Testis (tissue), 2 donors: ENCODE data around the gene SASS6.

Experiments
- POLR2A ChIP-seq: fragments of 450-650 bp; IDR thresholded peaks from one replicate; pipeline ENCODE4 v1.6.1; 2017; ENCODE audit warnings: antibody characterized with exemption, mild to moderate bottlenecking, moderate library complexity
- TF ChIP-seq, protein P1 (sequence below), 3 experiments: fragments of 450-650 bp in 2 of 3; fragments of 200-600 bp in 1 of 3; sonication (generic) in 1 of 3; IDR thresholded peaks; one replicate each; pipeline ENCODE4 v1.5.1; 2016 to 2019; ENCODE audit warnings: antibody characterized with exemption in 3 of 3, mild to moderate bottlenecking in 2 of 3, moderate library complexity in 1 of 3

GRCh38 chr1:100065183-100065968 is 67.4 kb downstream of the SASS6 start:
- TF ChIP-seq, protein P1, sequence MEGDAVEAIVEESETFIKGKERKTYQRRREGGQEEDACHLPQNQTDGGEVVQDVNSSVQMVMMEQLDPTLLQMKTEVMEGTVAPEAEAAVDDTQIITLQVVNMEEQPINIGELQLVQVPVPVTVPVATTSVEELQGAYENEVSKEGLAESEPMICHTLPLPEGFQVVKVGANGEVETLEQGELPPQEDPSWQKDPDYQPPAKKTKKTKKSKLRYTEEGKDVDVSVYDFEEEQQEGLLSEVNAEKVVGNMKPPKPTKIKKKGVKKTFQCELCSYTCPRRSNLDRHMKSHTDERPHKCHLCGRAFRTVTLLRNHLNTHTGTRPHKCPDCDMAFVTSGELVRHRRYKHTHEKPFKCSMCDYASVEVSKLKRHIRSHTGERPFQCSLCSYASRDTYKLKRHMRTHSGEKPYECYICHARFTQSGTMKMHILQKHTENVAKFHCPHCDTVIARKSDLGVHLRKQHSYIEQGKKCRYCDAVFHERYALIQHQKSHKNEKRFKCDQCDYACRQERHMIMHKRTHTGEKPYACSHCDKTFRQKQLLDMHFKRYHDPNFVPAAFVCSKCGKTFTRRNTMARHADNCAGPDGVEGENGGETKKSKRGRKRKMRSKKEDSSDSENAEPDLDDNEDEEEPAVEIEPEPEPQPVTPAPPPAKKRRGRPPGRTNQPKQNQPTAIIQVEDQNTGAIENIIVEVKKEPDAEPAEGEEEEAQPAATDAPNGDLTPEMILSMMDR (IDR thresholded peaks at IDR 0.05) = no peak
- TF ChIP-seq POLR2A = no peak
